Lower leg skin (tissue), 3 donors: ENCODE data around the gene MMP17.

Experiments
- CTCF ChIP-seq, 3 donors: fragments of 450-650 bp; IDR thresholded peaks; one replicate each; pipeline ENCODE4 v1.5.1; 2016; ENCODE audit warnings: antibody characterized with exemption in 3 of 3, mild to moderate bottlenecking in 3 of 3, moderate library complexity in 2 of 3
- POLR2A ChIP-seq, 2 donors: fragments of 450-650 bp; IDR thresholded peaks; one replicate each; pipeline ENCODE4 v1.6.1; 2016 to 2017; ENCODE audit warnings: antibody characterized with exemption in 2 of 2, mild to moderate bottlenecking in 1 of 2, moderate library complexity in 1 of 2

- TF ChIP-seq POLR2A (IDR thresholded peaks at IDR 0.05) (no peak), CTCF (IDR thresholded peaks at IDR 0.05) (no peak)
These were observed 34.8 kb upstream of the MMP17 start for GRCh38 chr12:131793243-131794022.
